ENCODE results near the gene GLCCI1. TPM values are rescaled to one million over a fixed set of nuclear protein-coding genes. Genes with fewer than 3 reads are reported as not detected.
"Not testable (repeated sequence)": the region's sequence is repeated elsewhere in the genome, so short reads cannot be mapped to it uniquely, and the experiment has no call there.

GLCCI1 gene
- total RNA-seq, 1 donor from 2014 or later, result 42.4 TPM

DNA sequence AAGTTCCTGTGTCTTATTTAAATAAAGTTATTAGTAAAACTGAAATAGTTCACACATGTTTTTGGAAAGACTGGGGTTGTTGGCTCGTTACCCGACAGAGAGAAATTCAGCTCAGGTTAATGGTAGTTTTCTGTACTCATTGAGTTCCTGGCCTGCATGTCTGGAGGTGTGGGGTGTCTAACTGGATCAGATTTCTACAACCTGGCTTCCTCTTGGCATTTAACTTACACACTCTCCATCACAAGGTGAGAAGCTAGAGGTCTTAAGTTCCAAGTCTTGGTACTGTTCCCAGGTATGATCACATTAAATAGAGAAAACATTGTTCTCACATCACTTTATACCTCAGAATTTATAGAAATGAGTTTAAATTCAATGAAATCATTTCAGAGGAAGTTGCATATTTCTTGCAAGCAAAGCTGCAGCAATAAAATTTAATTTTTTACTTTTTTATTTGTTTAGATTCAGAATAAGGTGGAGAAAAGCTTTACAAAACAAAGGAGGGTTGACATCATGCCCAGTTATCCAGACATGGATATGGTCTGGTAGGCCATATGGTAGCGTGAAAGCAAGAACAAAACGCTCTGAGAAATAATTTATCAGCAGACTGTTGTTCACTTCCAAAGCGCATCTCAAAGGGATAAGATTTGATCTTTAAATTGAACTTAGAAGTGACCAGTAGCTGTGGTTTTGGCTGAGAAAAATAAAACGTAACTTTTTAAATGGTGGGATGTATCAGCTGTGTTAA is 120.6 kb downstream of the GLCCI1 start:
- H3K27me3 Mint-ChIP-seq, result no peaks in the 10 kb centered on the region
- H3K27ac Mint-ChIP-seq, result no peak overlapping the region
- peaks cover 3% of the 10 kb centered on the region for H3K9me3 Mint-ChIP-seq (ENCODE audit: low read depth)
- TF ChIP-seq, protein P1, sequence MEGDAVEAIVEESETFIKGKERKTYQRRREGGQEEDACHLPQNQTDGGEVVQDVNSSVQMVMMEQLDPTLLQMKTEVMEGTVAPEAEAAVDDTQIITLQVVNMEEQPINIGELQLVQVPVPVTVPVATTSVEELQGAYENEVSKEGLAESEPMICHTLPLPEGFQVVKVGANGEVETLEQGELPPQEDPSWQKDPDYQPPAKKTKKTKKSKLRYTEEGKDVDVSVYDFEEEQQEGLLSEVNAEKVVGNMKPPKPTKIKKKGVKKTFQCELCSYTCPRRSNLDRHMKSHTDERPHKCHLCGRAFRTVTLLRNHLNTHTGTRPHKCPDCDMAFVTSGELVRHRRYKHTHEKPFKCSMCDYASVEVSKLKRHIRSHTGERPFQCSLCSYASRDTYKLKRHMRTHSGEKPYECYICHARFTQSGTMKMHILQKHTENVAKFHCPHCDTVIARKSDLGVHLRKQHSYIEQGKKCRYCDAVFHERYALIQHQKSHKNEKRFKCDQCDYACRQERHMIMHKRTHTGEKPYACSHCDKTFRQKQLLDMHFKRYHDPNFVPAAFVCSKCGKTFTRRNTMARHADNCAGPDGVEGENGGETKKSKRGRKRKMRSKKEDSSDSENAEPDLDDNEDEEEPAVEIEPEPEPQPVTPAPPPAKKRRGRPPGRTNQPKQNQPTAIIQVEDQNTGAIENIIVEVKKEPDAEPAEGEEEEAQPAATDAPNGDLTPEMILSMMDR (IDR thresholded peaks at IDR 0.05; ENCODE audit: unreplicated experiment), result no peak
- H3K4me3 Mint-ChIP-seq (ENCODE audit: low read depth), result no peak overlapping the region
- peaks cover 5% of the 10 kb centered on the region for H3K4me1 Mint-ChIP-seq (ENCODE audit: low read depth)
- H3K36me3 Mint-ChIP-seq (ENCODE audit: insufficient read depth), result peaks cover 17% of the 10 kb centered on the region
- no peak for DNase-seq (ENCODE audit: low spot score, unreplicated experiment)

DNA sequence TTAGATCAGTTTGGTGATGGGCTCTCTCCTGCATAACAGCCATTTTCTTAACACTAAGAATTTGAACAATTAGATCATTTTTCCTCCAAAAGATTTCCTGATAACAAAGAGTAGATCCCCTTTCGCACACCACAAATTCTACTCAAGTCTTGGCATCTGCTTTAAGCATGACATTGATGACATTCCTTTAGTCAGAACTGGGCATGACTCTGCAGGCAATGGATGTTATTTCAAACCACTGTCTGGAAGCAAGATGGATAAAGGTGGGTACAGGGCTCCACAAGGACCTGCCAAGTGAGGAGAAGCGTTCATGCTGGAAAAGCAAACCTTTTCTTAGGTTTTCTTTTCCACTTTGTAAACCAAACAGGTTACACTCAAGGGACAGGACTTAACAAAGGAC is 123.5 kb downstream of the GLCCI1 start:
- TF ChIP-seq, protein P1 (IDR thresholded peaks at IDR 0.05; ENCODE audit: unreplicated experiment), result no peak
- peaks cover 3% of the 10 kb centered on the region for H3K4me1 Mint-ChIP-seq (ENCODE audit: low read depth)
- H3K4me3 Mint-ChIP-seq (ENCODE audit: low read depth), result no peak overlapping the region
- no peak for DNase-seq (ENCODE audit: low spot score, unreplicated experiment)
- no peak overlapping the region for H3K27ac Mint-ChIP-seq
- H3K36me3 Mint-ChIP-seq (ENCODE audit: insufficient read depth), result peaks cover 16% of the 10 kb centered on the region
- peaks cover 7% of the 10 kb centered on the region for H3K9me3 Mint-ChIP-seq (ENCODE audit: low read depth)
- no peaks in the 10 kb centered on the region for H3K27me3 Mint-ChIP-seq

DNA sequence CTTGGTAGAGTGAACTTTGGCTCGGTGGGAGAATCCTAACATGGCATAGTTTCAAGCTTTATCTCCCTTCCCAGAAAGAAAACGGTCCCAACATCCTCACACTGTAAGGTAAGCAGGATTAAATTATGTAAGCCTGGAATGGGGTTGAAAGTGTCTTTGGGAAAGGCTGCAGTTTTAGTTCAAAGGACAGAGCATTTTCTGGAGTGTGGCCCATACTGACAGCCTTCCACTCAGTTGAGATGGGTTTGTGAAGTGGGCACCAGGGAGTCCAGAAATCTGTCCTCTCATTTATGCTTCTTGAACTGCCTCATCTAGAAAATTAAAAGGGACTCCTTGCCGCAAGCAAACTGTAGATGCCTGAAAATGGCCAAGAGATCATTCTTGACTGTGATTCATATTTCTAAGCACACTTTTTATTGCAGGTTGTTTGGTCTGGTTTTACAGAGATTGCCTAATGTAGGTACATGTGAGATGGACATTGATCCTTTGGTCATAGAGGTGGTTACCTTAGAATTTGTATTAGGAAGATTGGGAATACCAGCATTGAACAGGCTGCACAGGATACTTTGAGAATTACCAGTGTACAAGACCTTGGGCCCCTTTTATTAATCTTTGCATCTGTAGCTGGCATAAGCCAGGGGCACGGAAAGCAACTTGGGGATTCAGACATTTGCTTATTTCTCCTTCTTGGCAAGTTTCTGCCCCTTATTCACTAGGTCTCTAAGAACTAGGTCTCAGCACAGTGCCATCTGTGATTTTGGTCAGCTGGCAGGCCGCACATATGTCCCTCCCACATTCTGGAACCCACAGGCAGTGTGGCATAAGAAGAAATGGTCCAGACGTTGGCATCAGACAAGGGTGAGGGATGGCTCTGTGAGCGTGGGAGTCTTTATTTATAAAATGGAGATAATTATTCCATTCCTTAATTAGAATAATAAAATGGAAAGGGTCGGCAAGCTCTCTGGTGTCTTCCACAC is 125.9 kb downstream of the GLCCI1 start:
- Mint-ChIP-seq H3K4me3 (ENCODE audit: low read depth) (no peak overlapping the region), H3K9me3 (ENCODE audit: low read depth) (peaks cover 25% of the 10 kb centered on the region), H3K4me1 (ENCODE audit: low read depth) (peaks cover 3% of the 10 kb centered on the region), H3K27me3 (no peaks in the 10 kb centered on the region), H3K36me3 (ENCODE audit: insufficient read depth) (peaks cover 14% of the 10 kb centered on the region), H3K27ac (no peak overlapping the region)
- DNase-seq (ENCODE audit: low spot score, unreplicated experiment), result no peak
- TF ChIP-seq, protein P1 (IDR thresholded peaks at IDR 0.05; ENCODE audit: unreplicated experiment), result no peak

DNA sequence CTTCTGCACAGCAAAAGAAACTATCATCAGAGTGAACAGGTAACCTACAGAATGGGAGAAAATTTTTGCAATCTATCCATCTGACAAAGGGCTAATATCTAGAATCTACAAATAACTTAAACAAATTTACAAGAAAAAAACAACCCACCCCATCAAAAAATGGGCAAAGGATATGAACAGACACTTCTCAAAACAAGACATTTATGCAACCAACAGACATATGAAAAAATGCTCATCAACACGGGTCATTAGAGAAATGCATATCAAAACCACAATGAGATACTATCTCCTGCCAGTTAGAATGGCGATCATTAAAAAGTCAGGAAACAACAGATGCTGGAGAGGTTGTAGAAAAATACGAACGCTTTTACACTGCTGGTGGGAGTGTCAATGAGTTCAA is 132.7 kb downstream of the GLCCI1 start:
- H3K4me3 Mint-ChIP-seq (ENCODE audit: low read depth), result not testable (repeated sequence)

DNA sequence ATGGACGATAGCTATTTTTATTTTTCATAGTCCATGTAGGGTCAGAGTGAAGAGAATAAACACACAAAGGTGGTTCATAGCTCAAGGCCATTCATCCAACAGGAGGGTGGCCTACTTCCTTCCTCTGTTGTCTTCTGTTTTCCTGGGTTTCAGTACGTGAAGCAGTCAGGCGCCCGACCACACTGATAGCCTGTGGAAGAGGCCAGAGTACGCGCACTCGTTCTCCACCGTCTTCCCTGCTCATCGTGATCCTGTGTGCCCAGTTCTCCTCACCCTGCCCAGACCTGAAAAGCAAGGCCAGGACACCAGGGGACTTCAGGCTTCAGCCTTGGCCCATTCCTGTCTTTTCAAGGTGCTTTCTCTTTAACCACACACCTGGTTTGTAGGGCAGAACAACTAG is 134.7 kb downstream of the GLCCI1 start:
- TF ChIP-seq, protein P1 (IDR thresholded peaks at IDR 0.05; ENCODE audit: unreplicated experiment), result no peak
- H3K27ac Mint-ChIP-seq, result no peak overlapping the region
- no peaks in the 10 kb centered on the region for H3K27me3 Mint-ChIP-seq
- H3K4me1 Mint-ChIP-seq (ENCODE audit: low read depth), result no peaks in the 10 kb centered on the region
- DNase-seq (ENCODE audit: low spot score, unreplicated experiment), result no peak
- no peak overlapping the region for H3K4me3 Mint-ChIP-seq (ENCODE audit: low read depth)
- peaks cover 3% of the 10 kb centered on the region for H3K36me3 Mint-ChIP-seq (ENCODE audit: insufficient read depth)
- H3K9me3 Mint-ChIP-seq (ENCODE audit: low read depth), result peaks cover 23% of the 10 kb centered on the region

More for the DNA sequence above, 132.7 kb downstream of the GLCCI1 start:
- DNase-seq (ENCODE audit: low spot score, unreplicated experiment); H3K27me3 Mint-ChIP-seq; H3K4me1 Mint-ChIP-seq (ENCODE audit: low read depth); H3K36me3 Mint-ChIP-seq (ENCODE audit: insufficient read depth); H3K27ac Mint-ChIP-seq: not testable (repeated sequence)
- peaks cover 31% of the 10 kb centered on the region for H3K9me3 Mint-ChIP-seq (ENCODE audit: low read depth)
